T-helper 9 cell (primary cell): ENCODE data around the gene P2RY14.
A peak's percentile ranks its signal among the peaks of the same experiment; 100 is the strongest.

ENCODE experiments used
- DNase-seq: peaks from one replicate; pipeline ENCODE4 v3.0.0-alpha.2; 2020

P2RY14 gene

GRCh38 chr3:151300539-151300938 lies 22.2 kb upstream of the P2RY14 start:
- no peak for DNase-seq

- DNase-seq: no peak
Measured at GRCh38 chr3:151299006-151299405, 20.7 kb upstream of the P2RY14 start.

- no peak for DNase-seq
Measured at GRCh38 chr3:151297429-151297828, 19.1 kb upstream of the P2RY14 start.

GRCh38 chr3:151296226-151296625 lies 17.9 kb upstream of the P2RY14 start:
- DNase-seq: no peak

- no peak for DNase-seq
Measured at GRCh38 chr3:151293127-151293526, 14.8 kb upstream of the P2RY14 start.

GRCh38 chr3:151290673-151291072 lies 12.3 kb upstream of the P2RY14 start:
- DNase-seq: no peak

GRCh38 chr3:151289445-151289844 lies 11.1 kb upstream of the P2RY14 start:
- no peak for DNase-seq

- DNase-seq: no peak
Measured at GRCh38 chr3:151285940-151286339, 7.6 kb upstream of the P2RY14 start.

GRCh38 chr3:151283907-151284461 lies 5.6 kb upstream of the P2RY14 start:
- DNase-seq: no peak

- DNase-seq: no peak
Measured at GRCh38 chr3:151283387-151283786, 5.0 kb upstream of the P2RY14 start.

GRCh38 chr3:151282921-151283320 lies 4.6 kb upstream of the P2RY14 start:
- no peak for DNase-seq

- DNase-seq: no peak
Measured at GRCh38 chr3:151281671-151282324, 3.5 kb upstream of the P2RY14 start.

- DNase-seq: peak; percentile 16
Measured at GRCh38 chr3:151276687-151277042, 1.7 kb downstream of the P2RY14 start.

- DNase-seq: no peak
Measured at GRCh38 chr3:151276038-151276686, 2.2 kb downstream of the P2RY14 start.

- DNase-seq: no peak
Measured at GRCh38 chr3:151275091-151275490, 3.3 kb downstream of the P2RY14 start.

GRCh38 chr3:151269631-151270030 lies 8.7 kb downstream of the P2RY14 start:
- DNase-seq: no peak

- DNase-seq: no peak
Measured at GRCh38 chr3:151268267-151269235, 9.8 kb downstream of the P2RY14 start.

GRCh38 chr3:151267066-151267465 lies 11.3 kb downstream of the P2RY14 start:
- no peak for DNase-seq

GRCh38 chr3:151265866-151266265 lies 12.5 kb downstream of the P2RY14 start:
- no peak for DNase-seq

GRCh38 chr3:151265166-151265565 lies 13.2 kb downstream of the P2RY14 start:
- DNase-seq: no peak

GRCh38 chr3:151264605-151265004 lies 13.7 kb downstream of the P2RY14 start:
- no peak for DNase-seq

- no peak for DNase-seq
Measured at GRCh38 chr3:151262871-151263525, 15.3 kb downstream of the P2RY14 start.

GRCh38 chr3:151259664-151260063 lies 18.7 kb downstream of the P2RY14 start:
- DNase-seq: no peak
